HG03575 (cell line): ENCODE measurements around the gene SIGLEC8.
"Not testable (repeated sequence)": the region's sequence is repeated elsewhere in the genome, so short reads cannot be mapped to it uniquely, and the experiment has no call there.

Experiments used
- ATAC-seq: cut with Tn5 transposase; IDR thresholded peaks from one replicate; pipeline ENCODE4 v1.9.1; 2021; ENCODE audit not compliant: unreplicated experiment, insufficient number of reproducible peaks, low FRiP score; ENCODE audit errors: extremely low read depth

SIGLEC8 gene

GRCh38 chr19:51417810-51418157 lies 40.5 kb downstream of the SIGLEC8 start:
- ATAC-seq: no peak

GRCh38 chr19:51417107-51417809 lies 41.0 kb downstream of the SIGLEC8 start, which contains the start of gene SIGLEC10:
Gene SIGLEC10 (minus strand): TSS chr19:51417642. CDS start chr19:51417581, 61 bp downstream.
- ATAC-seq: no peak

- ATAC-seq: not testable (repeated sequence)
Measured at GRCh38 chr19:51416422-51416821, 41.8 kb downstream of the SIGLEC8 start.

- no peak for ATAC-seq
Measured at GRCh38 chr19:51415187-51415586, 43.1 kb downstream of the SIGLEC8 start.

- ATAC-seq: no peak
Measured at GRCh38 chr19:51410950-51411748, 47.1 kb downstream of the SIGLEC8 start.

GRCh38 chr19:51407511-51408131 lies 50.6 kb downstream of the SIGLEC8 start:
- no peak for ATAC-seq

- no peak for ATAC-seq
Measured at GRCh38 chr19:51402117-51402516, 56.1 kb downstream of the SIGLEC8 start.
